Measurements from ENCODE around the gene RAC3.

RAC3 gene

DNA sequence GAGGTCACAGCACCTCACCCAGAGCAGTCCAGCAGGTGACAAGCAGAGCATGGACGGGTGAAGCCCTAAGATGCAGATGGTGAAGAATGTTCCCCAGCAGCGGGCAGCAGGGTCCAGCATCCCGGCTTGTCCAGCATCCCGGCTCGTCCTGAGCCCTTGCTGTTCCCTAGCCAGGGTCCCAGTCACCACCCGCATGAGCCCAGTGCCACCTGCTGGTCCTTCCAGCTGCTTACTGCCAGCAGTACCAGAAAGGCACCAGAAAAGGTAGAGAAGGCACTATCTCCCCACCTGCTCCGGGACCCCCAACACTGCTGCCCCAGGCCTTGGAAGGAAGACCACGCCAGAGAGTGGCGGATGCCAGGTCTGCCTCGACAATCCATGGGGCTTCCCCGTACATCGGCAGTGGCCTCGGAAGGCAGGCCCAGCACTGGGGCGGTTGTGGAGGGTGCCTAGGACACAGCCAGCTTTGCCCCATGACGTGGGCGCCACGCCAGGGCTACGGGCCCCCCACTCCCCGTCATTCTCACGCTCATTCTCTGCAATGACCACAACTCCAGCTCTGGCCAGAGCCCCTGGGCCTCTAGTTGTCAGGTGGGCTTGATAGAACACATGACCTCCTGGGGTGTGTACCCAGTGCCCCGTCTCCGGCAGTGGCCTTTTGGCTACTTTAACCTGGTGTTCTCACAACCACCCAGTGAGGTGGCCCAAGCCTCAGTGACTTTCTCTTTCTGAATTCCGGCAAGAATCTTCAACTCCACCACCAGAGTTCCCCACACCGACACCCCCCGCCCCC lies 10.2 kb upstream of the RAC3 start:
- in situ Hi-C loops (cut with MboI; ENCODE audit: low pct_unique_long_range_greater_than_20kb, low sequenced_read_pairs), result no loop called here
- DNase-seq, result peak; percentile 57

DNA sequence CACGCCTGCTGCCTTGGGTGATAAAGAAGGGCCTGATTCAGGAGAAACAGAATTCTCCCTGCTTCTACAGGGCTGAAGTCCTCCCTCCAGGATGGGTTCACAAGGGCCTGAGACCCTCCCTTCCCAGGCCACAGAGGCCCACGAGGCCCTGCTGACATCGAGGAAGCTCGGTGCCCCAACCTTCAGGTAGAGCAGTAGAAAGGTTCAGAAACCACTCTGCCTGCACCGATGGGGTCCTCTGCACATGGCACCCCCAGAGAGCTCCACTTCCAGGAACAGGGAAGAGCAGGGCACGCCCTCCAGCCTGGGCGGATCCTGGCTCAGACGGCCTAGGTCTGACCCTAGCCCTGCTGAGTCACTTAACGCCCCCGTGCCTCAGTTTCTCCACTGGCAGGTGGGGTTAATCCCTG lies 9.6 kb upstream of the RAC3 start:
- in situ Hi-C loops (cut with MboI; ENCODE audit: low pct_unique_long_range_greater_than_20kb, low sequenced_read_pairs), result no loop called here
- DNase-seq, result no peak

DNA sequence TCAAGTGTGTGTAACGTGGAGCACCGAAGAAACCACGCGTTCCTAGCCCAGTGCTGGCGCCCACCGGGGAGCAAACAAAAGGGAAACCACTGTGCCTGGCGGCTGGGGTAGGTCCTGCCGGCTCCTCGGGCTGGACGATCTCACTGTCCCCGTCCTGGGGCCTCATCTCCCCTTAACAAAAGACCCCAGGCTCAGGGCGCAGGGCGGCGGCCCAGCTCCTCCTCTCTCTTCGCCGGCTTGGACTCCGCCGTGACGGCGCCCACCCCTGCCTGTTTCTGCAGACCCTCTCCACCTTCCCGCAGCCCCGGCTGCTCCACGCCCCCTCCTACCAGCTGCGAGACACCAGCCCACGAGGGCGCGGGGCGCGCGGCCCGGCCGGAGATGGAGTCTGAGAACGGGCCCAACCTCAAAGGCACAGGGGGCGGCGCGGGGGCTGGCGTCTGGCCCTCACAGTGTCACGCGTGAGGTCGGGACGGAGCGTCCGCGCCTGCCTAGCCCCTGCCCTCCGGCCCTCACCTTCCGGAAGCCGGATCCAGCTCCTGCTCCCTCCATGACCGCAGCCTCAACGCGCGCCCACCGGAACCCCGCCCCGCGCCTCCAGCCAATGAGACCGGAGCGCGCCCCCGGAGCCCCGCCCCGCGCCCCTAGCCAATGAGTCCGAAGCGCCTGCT lies 9.0 kb upstream of the RAC3 start, which contains the start of gene CENPX:
TSS of gene CENPX (minus strand) at position 569 of the 671 bp plus-strand sequence. CDS start at position 552, 17 bp downstream.
- in situ Hi-C loops (cut with MboI; ENCODE audit: low pct_unique_long_range_greater_than_20kb, low sequenced_read_pairs), result no loop called here
- DNase-seq, result no peak

- peak; percentile 100 for DNase-seq
- in situ Hi-C loops (cut with MboI; ENCODE audit: low pct_unique_long_range_greater_than_20kb, low sequenced_read_pairs), result no loop called here
These were observed 8.5 kb upstream of the RAC3 start, which contains the start of gene LRRC45 for GRCh38 chr17:82022981-82023446. LRRC45 (plus strand) TSS chr17:82023305; CDS start chr17:82023644, 339 bp downstream.

GRCh38 chr17:82023447-82024241 lies 7.8 kb upstream of the RAC3 start:
- in situ Hi-C loops (cut with MboI; ENCODE audit: low pct_unique_long_range_greater_than_20kb, low sequenced_read_pairs), result no loop called here
- peak; percentile 52 for DNase-seq

- in situ Hi-C loops (cut with MboI; ENCODE audit: low pct_unique_long_range_greater_than_20kb, low sequenced_read_pairs), result no loop called here
- no peak for DNase-seq
These were observed 6.6 kb upstream of the RAC3 start for GRCh38 chr17:82024859-82025258.

GRCh38 chr17:82025401-82026107 lies 5.9 kb upstream of the RAC3 start:
- no peak for DNase-seq
- in situ Hi-C loops (cut with MboI; ENCODE audit: low pct_unique_long_range_greater_than_20kb, low sequenced_read_pairs), result no loop called here

DNA sequence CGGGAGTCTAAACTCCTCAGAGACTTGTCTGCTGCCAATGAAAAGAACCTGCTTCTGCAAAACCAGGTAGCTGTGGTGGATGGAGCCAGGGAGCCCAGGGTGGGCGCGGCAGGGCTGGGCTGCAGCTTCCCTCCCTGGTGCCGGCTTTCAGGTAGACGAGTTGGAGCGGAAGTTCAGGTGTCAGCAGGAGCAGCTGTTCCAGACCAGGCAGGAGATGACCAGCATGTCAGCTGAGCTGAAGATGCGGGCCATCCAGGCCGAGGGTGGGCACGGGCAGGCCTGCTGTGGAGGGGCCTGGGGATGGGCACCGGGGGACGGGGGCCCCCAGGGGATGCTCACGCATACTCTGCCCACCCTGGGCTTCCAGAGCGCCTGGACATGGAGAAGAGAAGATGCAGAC lies 3.2 kb upstream of the RAC3 start:
- no peak for DNase-seq
- in situ Hi-C loops (cut with MboI; ENCODE audit: low pct_unique_long_range_greater_than_20kb, low sequenced_read_pairs), result no loop called here

- in situ Hi-C loops (cut with MboI; ENCODE audit: low pct_unique_long_range_greater_than_20kb, low sequenced_read_pairs), result no loop called here
- no peak for DNase-seq
These were observed 2.5 kb upstream of the RAC3 start for GRCh38 chr17:82028966-82029365.

DNA sequence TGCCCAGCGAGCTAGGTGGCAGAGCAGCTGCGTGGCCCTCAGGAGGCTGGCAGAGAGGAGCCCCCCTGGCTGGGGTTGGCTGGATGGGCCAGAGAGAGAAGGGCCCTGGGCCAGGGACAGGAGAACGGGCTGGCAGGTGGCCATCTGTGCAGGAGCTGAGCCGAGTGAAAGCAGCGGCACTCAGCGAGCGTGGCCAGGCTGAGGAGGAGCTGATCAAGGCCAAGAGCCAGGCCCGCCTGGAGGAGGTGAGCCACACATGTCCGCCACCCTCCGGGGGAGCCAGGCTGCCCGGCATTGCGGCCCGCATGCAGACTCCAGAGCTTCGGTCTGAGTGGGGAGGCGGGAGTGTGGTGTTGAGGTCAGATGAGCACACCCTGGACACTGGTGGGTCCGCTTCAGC lies 2.1 kb upstream of the RAC3 start:
- in situ Hi-C loops (cut with MboI; ENCODE audit: low pct_unique_long_range_greater_than_20kb, low sequenced_read_pairs), result no loop called here
- DNase-seq, result no peak

DNA sequence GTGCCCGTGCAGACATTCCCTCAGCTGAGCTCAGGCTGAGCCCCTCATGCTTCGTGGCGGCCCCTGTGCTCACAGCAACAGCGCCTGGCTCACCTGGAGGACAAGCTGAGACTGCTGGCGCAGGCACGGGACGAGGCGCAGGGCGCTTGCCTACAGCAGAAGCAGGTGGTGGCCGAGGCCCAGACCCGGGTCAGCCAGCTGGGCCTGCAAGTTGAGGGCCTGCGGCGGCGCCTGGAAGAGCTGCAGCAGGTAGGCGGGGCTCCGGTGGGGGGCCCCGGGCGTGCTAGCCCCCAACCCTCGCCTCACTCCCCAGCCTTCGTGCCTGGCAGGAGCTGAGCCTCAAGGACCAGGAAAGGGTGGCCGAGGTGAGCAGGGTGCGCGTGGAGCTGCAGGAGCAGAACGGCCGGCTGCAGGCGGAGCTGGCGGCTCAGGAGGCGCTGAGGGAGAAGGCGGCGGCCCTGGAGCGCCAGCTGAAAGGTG lies 1.4 kb upstream of the RAC3 start:
- DNase-seq, result no peak
- in situ Hi-C loops (cut with MboI; ENCODE audit: low pct_unique_long_range_greater_than_20kb, low sequenced_read_pairs), result no loop called here

- in situ Hi-C loops (cut with MboI; ENCODE audit: low pct_unique_long_range_greater_than_20kb, low sequenced_read_pairs), result no loop called here
- peak; percentile 86 for DNase-seq
These were observed 792 bp upstream of the RAC3 start for GRCh38 chr17:82030470-82031302.

- peak; percentile 35 for DNase-seq
- in situ Hi-C loops (cut with MboI; ENCODE audit: low pct_unique_long_range_greater_than_20kb, low sequenced_read_pairs), result no loop called here
These were observed 578 bp downstream of the RAC3 start for GRCh38 chr17:82031885-82032627.

DNA sequence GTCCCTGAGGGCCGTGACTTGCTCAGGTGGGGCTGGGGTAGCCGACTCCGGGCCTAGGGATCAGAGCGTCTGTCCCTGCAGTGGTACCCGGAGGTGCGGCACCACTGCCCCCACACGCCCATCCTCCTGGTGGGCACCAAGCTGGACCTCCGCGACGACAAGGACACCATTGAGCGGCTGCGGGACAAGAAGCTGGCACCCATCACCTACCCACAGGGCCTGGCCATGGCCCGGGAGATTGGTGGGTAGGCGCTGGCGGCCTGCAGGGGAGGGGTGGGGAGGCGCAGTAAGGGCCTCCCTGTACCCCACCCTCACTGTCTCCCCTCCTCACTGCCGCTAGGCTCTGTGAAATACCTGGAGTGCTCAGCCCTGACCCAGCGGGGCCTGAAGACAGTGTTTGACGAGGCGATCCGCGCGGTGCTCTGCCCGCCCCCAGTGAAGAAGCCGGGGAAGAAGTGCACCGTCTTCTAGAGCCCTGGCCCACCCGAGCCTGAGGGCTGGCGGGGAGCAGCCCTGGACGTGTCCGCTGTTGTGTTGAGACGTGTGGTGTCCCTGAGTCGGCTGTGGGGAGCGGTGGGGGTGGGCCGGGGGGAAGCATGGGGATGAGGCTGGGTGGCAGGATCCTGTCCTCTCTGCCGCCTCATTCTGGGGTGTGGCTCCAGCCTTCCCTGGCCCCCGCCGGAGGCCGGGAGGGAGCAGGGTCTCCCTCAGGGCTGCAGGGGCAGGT lies 2.0 kb downstream of the RAC3 start:
- in situ Hi-C loops (cut with MboI; ENCODE audit: low pct_unique_long_range_greater_than_20kb, low sequenced_read_pairs), result no loop called here
- no peak for DNase-seq

- in situ Hi-C loops (cut with MboI; ENCODE audit: low pct_unique_long_range_greater_than_20kb, low sequenced_read_pairs), result no loop called here
- no peak for DNase-seq
These were observed 3.0 kb downstream of the RAC3 start for GRCh38 chr17:82034371-82035011.

GRCh38 chr17:82035488-82035887 lies 4.0 kb downstream of the RAC3 start:
- in situ Hi-C loops (cut with MboI; ENCODE audit: low pct_unique_long_range_greater_than_20kb, low sequenced_read_pairs), result no loop called here
- no peak for DNase-seq

All from KBM-7 (cell line).